ENCODE data around the gene LGR5.
"Not testable (repeated sequence)": the region's sequence is repeated elsewhere in the genome, so short reads cannot be mapped to it uniquely, and the experiment has no call there.

LGR5 gene

DNA sequence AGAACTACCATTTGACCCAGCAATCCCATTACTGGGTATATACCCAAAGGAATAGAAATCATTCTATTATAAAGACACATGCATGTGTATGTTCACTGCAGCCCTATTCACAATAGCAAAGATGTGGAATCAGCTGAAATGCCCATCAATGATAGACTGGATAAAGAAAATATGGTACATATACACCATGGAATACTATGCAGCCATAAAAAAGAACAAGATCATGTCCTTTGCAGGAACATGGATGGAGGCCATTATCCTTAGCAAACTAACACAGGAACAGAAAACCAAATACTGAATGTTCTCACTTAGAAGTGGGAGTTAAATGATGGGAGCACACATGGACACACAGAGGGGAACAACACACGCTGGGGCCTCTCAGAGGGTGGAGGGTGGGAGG, 116.2 kb downstream of the LGR5 start:
- DNase-seq: not testable (repeated sequence)

GRCh38 chr12:71556448-71556847, 116.8 kb downstream of the LGR5 start:
- no peak for DNase-seq

DNA sequence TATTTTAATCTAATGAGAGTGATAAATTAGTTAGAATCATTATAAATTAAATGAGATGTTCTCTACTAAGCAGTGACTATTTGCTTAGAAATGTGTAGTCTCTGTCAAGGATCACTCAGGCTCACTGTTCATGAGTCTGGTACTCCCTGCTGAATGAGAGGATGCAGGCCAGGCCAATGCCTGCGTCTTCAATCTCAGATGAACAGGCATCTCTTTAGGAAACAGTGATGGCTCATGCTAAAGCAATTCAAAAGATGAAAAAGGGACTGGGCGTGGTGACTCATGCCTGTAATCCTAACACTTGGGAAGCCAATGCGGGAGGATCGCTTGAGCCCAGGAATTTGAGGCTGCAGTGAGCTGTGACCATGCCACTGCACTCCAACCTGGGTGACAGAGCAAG, 117.3 kb downstream of the LGR5 start:
- DNase-seq: no peak

DNA sequence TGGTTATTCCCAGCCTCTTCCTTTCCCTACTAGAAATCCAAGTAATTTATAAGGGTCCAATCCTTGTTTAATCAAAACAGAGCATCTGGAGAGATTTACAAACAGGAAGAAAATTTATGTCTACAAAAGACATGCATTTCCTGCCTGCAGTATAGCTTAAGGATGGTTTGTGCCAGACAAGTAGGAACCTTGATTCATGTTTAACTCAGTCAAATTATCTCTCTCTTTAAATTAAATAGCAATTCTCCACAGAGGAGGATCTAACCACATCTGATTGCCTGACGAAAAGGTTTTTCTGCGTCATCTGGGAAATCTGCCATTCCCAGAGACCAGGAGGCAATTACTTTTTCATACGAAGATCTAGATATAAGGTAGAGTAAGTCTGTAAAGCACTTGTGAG, 118.8 kb downstream of the LGR5 start:
- DNase-seq: no peak

DNA sequence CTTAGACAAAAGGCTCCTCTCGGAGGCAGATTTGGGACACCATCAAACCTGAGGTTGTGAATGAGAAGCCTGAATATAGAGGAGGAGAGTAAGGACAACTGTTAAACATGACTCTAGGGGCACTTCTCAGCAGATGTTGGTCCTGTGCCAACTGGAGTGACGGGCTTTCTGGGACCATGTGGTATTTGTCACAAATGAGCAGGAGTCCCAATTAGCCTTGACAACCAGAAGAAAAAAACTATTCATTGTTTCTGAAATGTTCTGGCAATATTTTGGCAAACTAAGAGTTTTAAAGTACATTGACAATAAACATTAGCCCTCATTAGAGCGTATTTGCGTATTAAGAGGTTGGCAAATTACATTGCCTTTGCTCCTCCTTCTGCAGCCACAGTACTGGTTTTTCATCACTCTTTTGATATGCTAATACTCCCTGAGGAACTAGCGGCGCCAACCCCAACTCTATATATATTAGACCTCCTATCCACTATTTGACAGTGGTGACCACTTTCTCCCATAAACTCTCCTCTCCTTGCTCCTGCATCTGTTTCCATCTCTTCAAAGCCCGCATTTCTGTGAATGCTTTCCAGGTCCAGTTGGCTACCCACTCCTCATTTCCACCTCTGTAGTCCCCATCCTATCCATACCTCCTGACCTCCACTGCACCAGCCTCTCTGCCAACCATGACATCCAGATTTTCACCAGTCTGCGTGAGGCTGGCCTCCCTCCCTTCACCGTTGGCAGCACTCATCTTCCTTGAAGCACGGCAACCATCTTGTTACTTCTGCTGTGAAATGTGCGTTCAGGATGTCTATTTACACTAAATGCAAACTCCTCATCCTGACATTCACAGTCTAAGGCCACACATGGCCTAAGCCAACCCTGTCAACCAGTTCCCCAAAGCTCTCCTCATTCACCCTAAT, 123.3 kb downstream of the LGR5 start:
- no peak for DNase-seq

DNA sequence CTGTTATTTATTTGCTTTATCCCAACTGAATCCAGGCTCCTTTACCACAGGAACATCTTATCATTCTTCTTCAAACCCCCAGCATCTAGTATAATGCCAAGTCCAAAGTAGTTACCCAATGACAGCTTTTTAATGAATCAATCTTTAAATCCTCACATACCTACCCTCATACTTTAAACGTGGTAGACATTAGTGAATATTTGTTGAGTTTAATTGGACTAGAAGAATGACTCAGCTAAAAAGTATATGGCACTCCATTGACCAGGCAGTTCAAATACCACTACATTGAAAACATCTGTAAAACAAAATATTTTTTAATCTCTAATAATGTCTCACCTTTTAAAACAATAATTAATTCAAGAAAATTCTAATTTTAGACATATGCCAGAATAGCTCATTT, 125.9 kb downstream of the LGR5 start:
- DNase-seq: no peak

GRCh38 chr12:71566655-71567054, 127.1 kb downstream of the LGR5 start:
- DNase-seq: no peak

DNA sequence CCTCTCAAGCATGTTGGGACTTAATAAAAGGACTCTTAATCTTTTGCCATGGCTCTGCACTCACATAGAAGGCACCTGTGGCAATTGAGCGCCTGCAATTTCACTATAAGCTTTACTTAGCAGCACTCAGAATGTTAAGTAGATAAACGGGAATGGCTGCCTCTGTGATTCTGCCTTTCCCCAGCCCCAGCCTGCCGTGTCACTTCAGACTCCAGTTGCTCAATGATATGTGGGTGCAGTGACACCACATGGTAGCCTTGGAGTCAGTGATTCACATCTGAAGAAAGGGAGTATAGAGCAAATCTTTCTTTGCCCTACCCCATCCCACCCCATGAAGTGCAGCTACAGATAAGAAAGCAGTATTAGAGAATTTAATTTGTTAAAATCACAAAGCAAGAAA, 127.9 kb downstream of the LGR5 start:
- no peak for DNase-seq

GRCh38 chr12:71569885-71570284, 130.3 kb downstream of the LGR5 start:
- DNase-seq: not testable (repeated sequence)

DNA sequence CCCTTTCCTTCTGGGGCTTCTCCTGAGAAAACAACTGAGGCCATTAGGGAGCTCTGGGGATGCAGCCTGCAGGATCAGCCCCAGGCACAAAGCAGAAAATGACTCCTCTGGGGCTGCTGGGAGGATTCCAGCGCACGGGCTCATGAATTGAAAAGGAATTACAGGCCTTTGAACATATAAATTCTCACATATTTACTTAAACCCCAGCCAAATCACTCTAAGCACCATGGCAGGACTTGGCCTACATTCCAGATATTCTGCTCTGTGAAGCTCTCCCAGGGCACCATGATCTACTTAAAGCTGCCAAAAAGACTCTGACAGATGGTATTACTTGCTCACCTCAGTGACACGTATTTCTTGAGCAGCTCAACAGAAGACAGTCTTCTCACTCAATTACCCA, 136.9 kb downstream of the LGR5 start:
- DNase-seq: no peak

- no peak for DNase-seq
These were observed 139.2 kb downstream of the LGR5 start for GRCh38 chr12:71578694-71579258.

DNA sequence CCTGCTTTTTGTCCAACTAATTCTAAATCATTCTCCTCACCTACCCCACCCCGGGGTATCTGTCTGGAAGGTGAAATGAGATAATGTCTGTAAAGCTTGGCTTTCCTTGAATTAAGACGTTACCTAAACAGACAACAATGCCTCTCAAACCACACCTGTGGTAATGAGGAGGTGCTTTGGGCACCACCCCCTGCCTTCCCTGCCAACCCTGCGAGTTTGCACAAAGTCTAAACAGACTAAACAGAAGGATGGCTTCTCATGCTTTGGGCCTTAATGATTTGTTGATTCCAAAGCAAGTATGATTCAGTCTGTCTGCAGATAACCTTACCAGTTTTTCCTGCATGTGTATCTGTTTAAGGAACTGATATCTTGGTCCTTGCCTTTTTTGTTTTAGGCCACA, 141.6 kb downstream of the LGR5 start:
- DNase-seq: no peak

GRCh38 chr12:71582925-71583324, 143.3 kb downstream of the LGR5 start:
- DNase-seq: no peak

DNA sequence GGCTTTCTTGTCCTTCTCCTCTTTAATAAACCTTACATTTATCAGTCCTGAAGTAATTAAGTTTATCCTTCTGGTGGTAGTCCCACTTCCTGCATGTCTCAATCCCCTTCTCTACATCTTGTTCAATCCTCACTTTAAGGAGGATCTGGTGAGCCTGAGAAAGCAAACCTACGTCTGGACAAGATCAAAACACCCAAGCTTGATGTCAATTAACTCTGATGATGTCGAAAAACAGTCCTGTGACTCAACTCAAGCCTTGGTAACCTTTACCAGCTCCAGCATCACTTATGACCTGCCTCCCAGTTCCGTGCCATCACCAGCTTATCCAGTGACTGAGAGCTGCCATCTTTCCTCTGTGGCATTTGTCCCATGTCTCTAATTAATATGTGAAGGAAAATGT, 144.8 kb downstream of the LGR5 start:
- no peak for DNase-seq

GRCh38 chr12:71585218-71585617, 145.6 kb downstream of the LGR5 start:
- DNase-seq: no peak

- DNase-seq: no peak
These were observed 147.4 kb downstream of the LGR5 start for GRCh38 chr12:71587012-71587411.

DNA sequence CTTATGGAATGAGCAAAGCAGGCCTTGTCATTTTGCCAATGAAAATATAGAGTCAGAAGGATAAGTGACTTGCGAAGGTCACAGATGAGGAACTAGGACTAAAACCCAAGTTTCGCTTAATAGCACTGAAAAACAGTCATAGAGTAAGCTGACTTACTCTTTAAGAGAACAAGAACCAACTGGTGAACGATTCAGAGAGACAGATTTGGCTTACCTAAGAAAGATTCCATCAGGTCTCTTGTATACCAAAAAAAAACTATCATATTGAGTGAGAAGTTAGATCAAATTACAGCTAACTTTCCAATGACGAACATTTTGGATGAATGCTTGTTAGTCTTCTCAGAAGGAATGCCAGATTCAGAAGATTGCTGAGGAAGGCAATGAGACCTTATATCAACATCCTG, 149.9 kb downstream of the LGR5 start:
- no peak for DNase-seq

DNA sequence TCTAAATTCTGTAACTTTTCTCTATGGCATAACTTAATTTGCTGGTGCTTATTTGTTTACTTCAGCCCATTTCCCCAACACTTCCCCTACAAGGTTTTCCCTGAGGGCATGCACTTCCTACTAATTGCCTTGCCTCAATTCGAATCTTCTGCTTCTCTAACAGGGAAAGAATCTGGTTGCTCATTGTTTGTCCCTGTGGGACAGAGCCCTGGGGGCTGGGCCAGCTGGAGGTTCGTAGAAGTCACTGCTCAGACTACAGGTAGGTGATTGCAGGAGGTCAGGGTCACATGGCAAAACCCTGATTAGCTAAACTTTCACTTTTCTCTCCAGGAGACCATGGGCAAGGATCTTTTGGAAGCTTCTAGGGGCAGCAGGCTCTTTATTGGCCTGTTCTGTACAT, 152.0 kb downstream of the LGR5 start:
- DNase-seq: no peak

DNA sequence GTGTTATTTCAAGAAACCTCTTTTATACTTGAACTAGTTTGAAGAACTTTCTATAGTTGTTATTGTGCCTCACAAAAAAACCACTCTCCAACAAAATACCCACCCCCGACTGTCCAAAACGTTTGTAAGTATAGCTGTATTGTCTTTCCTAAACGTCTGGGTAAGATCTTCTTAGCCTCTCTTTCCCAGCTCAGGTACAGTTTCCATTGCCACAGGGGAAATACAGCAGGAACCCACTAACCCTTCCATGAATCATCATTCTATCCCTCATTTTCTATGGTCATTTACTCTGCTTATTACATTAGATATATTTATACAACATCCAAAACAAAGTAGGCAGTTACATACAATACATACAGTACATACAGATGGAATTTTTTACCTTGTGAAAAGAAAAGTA, 153.2 kb downstream of the LGR5 start:
- no peak for DNase-seq

- no peak for DNase-seq
These were observed 154.8 kb downstream of the LGR5 start for GRCh38 chr12:71594214-71594948.

- no peak for DNase-seq
These were observed 159.6 kb downstream of the LGR5 start for GRCh38 chr12:71599210-71599609.

GRCh38 chr12:71601546-71601945, 161.9 kb downstream of the LGR5 start:
- DNase-seq: no peak

DNA sequence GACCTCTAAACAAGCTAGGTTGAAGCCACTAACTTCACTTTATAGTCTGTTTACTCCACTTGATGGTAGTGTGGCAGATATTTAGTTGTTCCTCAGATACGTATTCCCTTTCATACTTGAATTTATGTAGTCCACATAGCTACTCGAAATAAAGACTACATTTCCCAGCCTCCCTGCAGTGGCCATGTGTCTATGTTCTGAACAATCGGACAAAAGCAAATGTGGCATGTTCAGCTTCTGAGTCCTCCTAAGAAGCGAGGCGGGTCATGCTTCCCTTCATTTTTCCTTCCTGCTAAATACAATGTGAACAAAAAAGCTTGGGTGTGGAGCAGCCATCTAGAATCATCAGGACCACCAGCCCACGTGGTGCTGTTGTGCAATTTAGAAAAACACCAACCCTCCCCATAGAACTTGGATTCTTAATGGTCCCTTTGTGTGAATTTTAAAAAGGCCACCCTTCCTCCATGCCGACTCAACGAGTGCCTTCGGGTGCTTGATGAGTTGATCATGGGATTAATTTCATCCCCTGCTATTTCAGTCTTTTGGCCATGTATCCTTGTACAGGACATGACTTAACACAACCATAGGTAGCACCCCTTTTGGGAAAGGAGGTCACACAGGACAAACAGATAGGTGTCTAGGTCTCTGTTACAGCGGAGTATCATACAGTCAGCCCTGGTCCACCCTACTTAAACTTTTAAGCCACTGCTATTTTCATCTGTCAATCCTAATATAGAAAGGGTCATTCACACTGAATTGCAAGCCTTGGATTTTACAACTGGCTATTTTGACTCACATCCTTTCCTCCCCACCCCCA, 163.4 kb downstream of the LGR5 start:
- DNase-seq: no peak
